NCI-H1436 treated with DMSO at 0.1 percent for 48 hours (cell line): ENCODE results near the gene MYBPC3.

Experiments used
- DNase-seq: peaks from one replicate; lab custom pipeline; 2025; lab: John Stamatoyannopoulos, UW

MYBPC3 gene

GRCh38 chr11:47384498-47384897 is 32.0 kb upstream of the MYBPC3 start:
- DNase-seq = no peak

GRCh38 chr11:47383071-47383470 is 30.6 kb upstream of the MYBPC3 start:
- no peak for DNase-seq

- DNase-seq = no peak
These were observed 27.6 kb upstream of the MYBPC3 start for GRCh38 chr11:47380078-47380477.

- DNase-seq = no peak
These were observed 26.8 kb upstream of the MYBPC3 start for GRCh38 chr11:47379317-47379716.

GRCh38 chr11:47378836-47379170 is 26.3 kb upstream of the MYBPC3 start:
- DNase-seq = no peak

GRCh38 chr11:47378010-47378835 is 25.7 kb upstream of the MYBPC3 start, which contains the start of gene SPI1:
Gene SPI1 (minus strand): TSS chr11:47378547. CDS start chr11:47378353, 194 bp downstream.
- no peak for DNase-seq

- DNase-seq = no peak
These were observed 25.1 kb upstream of the MYBPC3 start for GRCh38 chr11:47377571-47378009.

- DNase-seq = no peak
These were observed 24.2 kb upstream of the MYBPC3 start for GRCh38 chr11:47376525-47377371.

- no peak for DNase-seq
These were observed 23.6 kb upstream of the MYBPC3 start for GRCh38 chr11:47376107-47376524.

- no peak for DNase-seq
These were observed 23.1 kb upstream of the MYBPC3 start for GRCh38 chr11:47375546-47376085.

GRCh38 chr11:47375020-47375419 is 22.5 kb upstream of the MYBPC3 start:
- no peak for DNase-seq

GRCh38 chr11:47374720-47375019 is 22.2 kb upstream of the MYBPC3 start:
- no peak for DNase-seq

GRCh38 chr11:47373876-47374719 is 21.6 kb upstream of the MYBPC3 start:
- no peak for DNase-seq

- DNase-seq = no peak
These were observed 19.9 kb upstream of the MYBPC3 start for GRCh38 chr11:47372422-47372821.

- no peak for DNase-seq
These were observed 17.2 kb upstream of the MYBPC3 start for GRCh38 chr11:47369676-47370075.

- no peak for DNase-seq
These were observed 13.6 kb upstream of the MYBPC3 start for GRCh38 chr11:47366020-47366490.

GRCh38 chr11:47361419-47361818 is 8.9 kb upstream of the MYBPC3 start:
- no peak for DNase-seq

GRCh38 chr11:47360341-47360740 is 7.8 kb upstream of the MYBPC3 start:
- no peak for DNase-seq

GRCh38 chr11:47359586-47359985 is 7.1 kb upstream of the MYBPC3 start:
- no peak for DNase-seq

- no peak for DNase-seq
These were observed 6.7 kb upstream of the MYBPC3 start for GRCh38 chr11:47359162-47359561.

GRCh38 chr11:47358731-47359051 is 6.2 kb upstream of the MYBPC3 start:
- no peak for DNase-seq
